Left lung (tissue), 10 donors: ENCODE results near the gene RALB. TPM values are rescaled to one million over a fixed set of nuclear protein-coding genes. Genes with fewer than 3 reads are reported as not detected.

ENCODE experiments used
- ATAC-seq: fragments of 200-7000 bp; cut with Tn5 transposase; one replicate; pipeline ENCODE4 v1.9.1; 2020; ENCODE audit warnings: moderate library complexity
- DNase-seq, 4 donors: peaks; one replicate each; pipeline ENCODE4 v3.0.0-alpha.2; 2013 to 2020
- H3K27ac ChIP-seq, 2 donors: fragments of 200-600 bp; sonication (generic) in 1 of 2; one replicate each; pipeline versions ENCODE4 v1.5.0 to v1.8.0; 2020 to 2021
- H3K27me3 ChIP-seq, 2 donors: fragments of 200-600 bp; sonication (generic) in 1 of 2; one replicate each; pipeline versions ENCODE4 v1.5.0 to v1.8.0; 2020 to 2021
- H3K36me3 ChIP-seq, 2 donors: fragments of 200-600 bp; sonication (generic) in 1 of 2; one replicate each; pipeline versions ENCODE4 v1.5.0 to v1.8.0; 2020 to 2021
- H3K4me1 ChIP-seq, 2 donors: fragments of 200-600 bp; one replicate each; pipeline ENCODE4 v1.8.0; 2021
- H3K4me3 ChIP-seq, 2 donors: fragments of 200-600 bp; sonication (generic) in 1 of 2; one replicate each; pipeline versions ENCODE4 v1.5.0 to v1.8.0; 2020 to 2021; ENCODE audit warnings: mild to moderate bottlenecking in 1 of 2
- H3K9me3 ChIP-seq, 2 donors: fragments of 200-600 bp; sonication (generic) in 1 of 2; one replicate each; pipeline versions ENCODE4 v1.5.0 to v1.8.0; 2020 to 2021
- CTCF ChIP-seq, 2 donors: fragments of 200-600 bp; sonication (generic) in 1 of 2; IDR thresholded peaks; one replicate each; pipeline versions ENCODE4 v1.5.0 to v1.8.0; 2021; ENCODE audit warnings: antibody characterized with exemption in 2 of 2
- intact Hi-C, 2 donors: fragments of 100-400 bp; cut with DNase I; formaldehyde crosslinking; loops; one replicate each; pipeline versions ENCODE4 v1.11.2 to v1.14.2; 2022
- polyA plus RNA-seq, 6 donors: library from polyadenylated mRNA; unstranded; fragments of 120-200 nt; gene quantifications; one replicate each; pipeline ENCODE4 v1.2.1, GENCODE V29; 2013; ENCODE audit not compliant: insufficient read length in 6 of 6
- total RNA-seq, 2 donors: library from RNA; stranded (reverse); fragmentation: NEBNext Ultra II Directional; extraction: Animal tissue kit (Norgen Biotek cat#: 25700); gene quantifications; one replicate each; pipeline ENCODE4 v1.2.1, GENCODE V29; 2021
- donor health status: DM: no; HTN: yes; CAD: no.
- donor health status: DM: no; HTN: no; CAD: no.

Gene RALB
- total and polyA plus RNA-seq, 8 donors = 50.5 to 143 (median 112) TPM

- Histone ChIP-seq H3K36me3 (no peaks in the 10 kb centered on the region), H3K27me3 (no peaks in the 10 kb centered on the region), H3K9me3 (peaks cover 0 to 8% of the 10 kb centered on the region in 2 donors), H3K27ac (no peak overlapping the region), H3K4me3 (no peak overlapping the region), H3K4me1 (peaks cover 10 to 44% of the 10 kb centered on the region in 2 donors)
- intact Hi-C loops = no loop called here
- ATAC-seq = no peak
- no peak for DNase-seq
- no peak for TF ChIP-seq CTCF (IDR thresholded peaks at IDR 0.05)
Observed at GRCh38 chr2:120241684-120242083, 11.0 kb upstream of the RALB start.

GRCh38 chr2:120243211-120243610, 9.4 kb upstream of the RALB start:
- H3K4me3 ChIP-seq = no peak overlapping the region
- DNase-seq (no peak), ATAC-seq (no peak)
- peaks cover 10 to 44% of the 10 kb centered on the region in 2 donors for H3K4me1 ChIP-seq
- no peaks in the 10 kb centered on the region for H3K27me3 ChIP-seq
- H3K36me3 ChIP-seq = no peaks in the 10 kb centered on the region
- no peak for TF ChIP-seq CTCF (IDR thresholded peaks at IDR 0.05)
- H3K9me3 ChIP-seq = peaks cover 0 to 8% of the 10 kb centered on the region in 2 donors
- intact Hi-C loops = no loop called here
- H3K27ac ChIP-seq = no peak overlapping the region

- peaks cover 0 to 8% of the 10 kb centered on the region in 2 donors for H3K9me3 ChIP-seq
- no peaks in the 10 kb centered on the region for H3K36me3 ChIP-seq
- no peak overlapping the region for H3K4me3 ChIP-seq
- no peak overlapping the region for H3K27ac ChIP-seq
- no peak for DNase-seq
- intact Hi-C loops = no loop called here
- H3K27me3 ChIP-seq = no peaks in the 10 kb centered on the region
- no peak for ATAC-seq
- TF ChIP-seq CTCF (IDR thresholded peaks at IDR 0.05) = no peak
- peaks cover 9 to 39% of the 10 kb centered on the region in 2 donors for H3K4me1 ChIP-seq
Observed at GRCh38 chr2:120243875-120244553, 8.6 kb upstream of the RALB start.

- intact Hi-C loops = no loop called here
Observed at GRCh38 chr2:120244656-120245519, 7.8 kb upstream of the RALB start.

More at GRCh38 chr2:120244656-120245519, 7.8 kb upstream of the RALB start:
- peaks cover 0 to 8% of the 10 kb centered on the region in 2 donors for H3K9me3 ChIP-seq
- H3K27me3 ChIP-seq = no peaks in the 10 kb centered on the region
- ATAC-seq (peak; percentile 81), DNase-seq (peak in 1 of 4 donors; percentile 48)
- TF ChIP-seq CTCF (IDR thresholded peaks at IDR 0.05) = no peak
- H3K36me3 ChIP-seq = no peaks in the 10 kb centered on the region
- no peak overlapping the region for H3K4me3 ChIP-seq
- H3K27ac ChIP-seq = peak overlapping the region in 1 of 2 donors; percentile 28
- peaks cover 4 to 31% of the 10 kb centered on the region in 2 donors for H3K4me1 ChIP-seq
